Stimulated activated CD4-positive, alpha-beta T cell treated with anti-CD3 and anti-CD28 coated beads, Interleukin-1b, Interleukin-23, amount 100 ng/mL, for 1 hour (primary cell): ENCODE data around the gene EIF3K.
A peak's percentile ranks its signal among the peaks of the same experiment; 100 is the strongest.
"Not testable (repeated sequence)": the region's sequence is repeated elsewhere in the genome, so short reads cannot be mapped to it uniquely, and the experiment has no call there.

Experiments
- DNase-seq, 2 donors: peaks; one replicate each; pipeline ENCODE4 v3.0.0-alpha.2; 2020; ENCODE audit warnings: low read depth in 2 of 2

EIF3K gene

DNA sequence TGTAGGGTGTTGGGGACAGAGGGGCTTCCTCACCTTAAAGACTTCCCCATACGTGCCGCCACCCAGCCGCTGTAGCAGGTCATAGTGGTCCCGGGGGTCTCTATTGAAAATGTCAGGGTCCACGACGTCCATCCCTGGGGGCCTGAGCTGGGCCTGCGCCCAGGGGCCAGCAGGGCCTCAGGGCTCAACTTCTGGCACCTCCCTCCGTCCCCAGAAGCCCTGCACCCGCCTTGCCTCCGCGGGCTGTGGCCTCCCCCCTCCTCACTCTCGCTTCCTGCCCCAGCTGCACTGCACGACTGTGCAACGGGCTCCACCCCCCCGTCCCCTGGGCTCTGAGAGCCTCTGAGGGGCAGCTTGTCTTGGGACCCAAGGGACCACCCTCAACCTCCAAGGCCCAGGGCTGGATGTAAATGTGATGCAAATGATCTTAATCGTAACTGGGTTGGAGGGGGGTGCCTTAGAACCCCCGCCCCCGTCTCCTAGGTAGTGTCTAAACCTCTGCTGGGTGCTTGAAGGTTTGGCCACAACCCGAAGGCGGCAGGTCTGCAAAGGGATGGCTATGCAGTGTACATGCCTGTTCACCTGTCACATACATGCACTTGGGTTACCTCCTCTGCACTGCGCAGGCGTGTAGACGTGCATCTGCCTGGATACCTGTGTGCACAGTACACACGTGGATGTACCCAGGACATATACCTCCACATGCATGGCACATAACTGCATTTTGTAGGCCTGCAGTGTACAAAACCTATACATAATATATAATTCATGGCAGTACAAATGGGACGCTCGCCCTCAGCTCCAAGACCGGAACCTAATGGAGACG, 1.0 kb upstream of the EIF3K start, which contains the start of gene MAP4K1:
Gene MAP4K1, minus strand, starts transcription at position 190 of the 826 bp plus-strand sequence. Its CDS starts 58 bp downstream, at position 132.
- DNase-seq = peak in 1 of 2 donors; percentile 29

- DNase-seq = no peak
These were observed 580 bp downstream of the EIF3K start for GRCh38 chr19:38619361-38620174.

DNA sequence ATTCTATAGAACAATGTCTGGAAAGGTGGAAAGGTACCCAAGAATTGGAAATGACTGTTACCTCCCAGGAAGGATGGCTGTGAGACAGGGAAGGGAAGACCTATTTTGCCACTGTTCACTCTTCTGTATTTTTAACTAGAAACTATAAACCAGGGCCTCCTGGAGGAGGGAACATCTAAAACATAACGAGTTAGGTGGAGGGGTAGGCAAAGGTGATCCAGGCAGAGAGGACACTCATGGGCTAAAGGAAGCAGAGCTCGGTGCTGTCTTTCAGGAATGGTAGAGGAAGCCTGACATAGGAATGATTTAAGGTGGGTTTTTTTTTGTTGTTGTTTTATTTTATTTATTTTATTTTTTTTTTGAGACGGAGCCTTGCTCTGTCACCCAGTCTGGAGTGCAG, 5.8 kb downstream of the EIF3K start:
- DNase-seq = no peak

DNA sequence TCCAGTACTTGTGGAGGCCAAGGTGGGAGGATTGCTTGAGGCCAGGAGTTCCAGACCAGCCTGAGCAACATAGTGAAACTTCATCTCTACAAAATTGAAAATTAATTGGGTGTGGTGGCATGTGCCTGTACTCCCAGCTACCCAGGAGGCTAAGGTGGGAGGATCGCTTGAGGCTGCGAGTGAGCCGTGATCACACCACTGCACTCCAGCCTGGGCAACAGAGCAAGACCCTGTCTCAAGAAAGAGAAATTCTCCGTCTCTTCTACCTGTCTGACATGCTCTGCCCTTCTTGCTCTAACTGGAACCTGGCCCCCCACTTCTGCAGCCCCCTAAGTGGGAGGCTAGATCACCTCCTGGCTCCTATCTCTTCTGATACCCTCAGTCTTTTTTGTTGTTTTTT, 7.4 kb downstream of the EIF3K start:
- no peak for DNase-seq

DNA sequence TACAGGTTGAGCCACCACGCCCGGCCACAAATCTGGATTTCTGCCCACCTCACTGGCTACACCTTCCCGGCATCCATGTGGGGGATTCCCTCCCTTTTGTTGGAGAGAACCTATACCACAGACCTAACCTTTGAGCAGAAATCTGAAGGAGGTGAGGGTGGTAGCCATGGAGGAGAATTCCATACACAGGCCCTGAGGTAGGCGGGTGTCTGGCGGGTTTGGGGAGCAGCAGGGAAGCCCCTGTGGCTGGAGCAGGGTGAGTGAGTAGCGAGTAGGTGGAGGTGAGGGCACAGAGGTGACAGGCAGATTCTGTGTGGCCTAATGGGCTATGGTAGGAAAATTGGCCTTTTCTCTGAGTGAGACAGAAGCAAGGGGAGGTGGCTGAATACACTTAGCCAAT, 10.6 kb downstream of the EIF3K start:
- DNase-seq = no peak

- not testable (repeated sequence) for DNase-seq
These were observed 12.3 kb downstream of the EIF3K start for GRCh38 chr19:38631301-38631700.

- DNase-seq = not testable (repeated sequence)
These were observed 13.0 kb downstream of the EIF3K start for GRCh38 chr19:38631811-38632475.

- no peak for DNase-seq
These were observed 13.7 kb downstream of the EIF3K start for GRCh38 chr19:38632476-38633213.

- peak in 1 of 2 donors; percentile 61 for DNase-seq
These were observed 15.9 kb downstream of the EIF3K start for GRCh38 chr19:38634757-38635482.

- no peak for DNase-seq
These were observed 16.8 kb downstream of the EIF3K start for GRCh38 chr19:38635483-38636399.

DNA sequence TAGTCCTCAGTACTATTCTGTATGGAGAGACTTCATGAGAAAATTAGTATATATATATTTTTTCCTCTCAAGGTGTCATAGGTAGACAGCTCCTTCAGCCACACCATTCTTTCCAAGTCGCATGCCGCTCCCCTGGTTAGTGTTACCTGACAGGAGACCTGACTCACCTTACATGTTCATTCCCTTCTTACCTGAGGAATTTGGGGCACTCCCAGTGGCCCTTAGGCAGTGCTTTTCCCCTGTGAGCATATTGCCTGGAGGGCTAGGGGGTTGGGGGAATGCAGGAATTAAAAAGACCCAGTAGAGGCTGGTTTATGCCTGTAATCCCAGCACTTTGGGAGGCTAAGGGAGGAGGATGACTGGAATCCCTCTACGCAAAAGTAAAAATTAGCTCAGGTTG, 19.5 kb downstream of the EIF3K start:
- DNase-seq = no peak

DNA sequence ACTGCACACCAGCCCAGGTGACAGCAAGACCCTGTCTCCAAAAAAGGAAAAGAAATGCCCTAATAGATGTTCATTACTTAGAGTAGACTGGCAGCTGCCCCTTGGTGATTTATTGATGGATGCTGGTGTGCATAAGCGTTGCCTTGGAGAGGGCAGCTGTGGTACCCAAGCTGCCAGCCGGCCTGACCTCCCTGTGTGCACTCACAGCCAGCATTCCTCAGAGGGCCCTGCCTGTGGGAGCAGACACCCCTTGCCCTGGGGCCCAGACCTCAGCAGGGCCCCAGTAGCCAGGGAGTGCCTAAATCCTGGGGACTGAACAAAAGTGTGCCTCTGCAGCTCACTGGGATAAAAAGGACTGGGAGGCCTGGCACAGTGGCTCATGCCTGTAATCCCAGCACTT, 20.7 kb downstream of the EIF3K start:
- no peak for DNase-seq

DNA sequence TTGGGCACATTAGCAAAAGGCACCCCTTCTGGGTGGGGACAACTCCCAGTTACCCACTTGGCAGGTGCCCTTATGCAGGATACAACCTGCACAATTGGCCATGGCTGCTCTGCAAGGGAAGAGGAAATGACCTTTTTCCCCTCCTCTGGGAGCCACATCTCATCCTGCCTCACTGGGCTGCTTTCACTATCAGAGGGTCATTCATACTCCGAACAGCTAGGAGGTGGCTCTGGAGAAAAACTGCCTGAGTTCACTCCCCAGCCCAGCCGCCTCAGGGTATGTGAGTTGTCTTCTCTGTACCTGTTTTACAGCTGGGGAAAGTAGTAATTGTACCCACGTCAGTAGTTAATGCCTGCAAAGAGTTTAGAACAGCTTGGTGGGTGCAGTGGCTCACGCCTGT, 21.4 kb downstream of the EIF3K start:
- DNase-seq = no peak

DNA sequence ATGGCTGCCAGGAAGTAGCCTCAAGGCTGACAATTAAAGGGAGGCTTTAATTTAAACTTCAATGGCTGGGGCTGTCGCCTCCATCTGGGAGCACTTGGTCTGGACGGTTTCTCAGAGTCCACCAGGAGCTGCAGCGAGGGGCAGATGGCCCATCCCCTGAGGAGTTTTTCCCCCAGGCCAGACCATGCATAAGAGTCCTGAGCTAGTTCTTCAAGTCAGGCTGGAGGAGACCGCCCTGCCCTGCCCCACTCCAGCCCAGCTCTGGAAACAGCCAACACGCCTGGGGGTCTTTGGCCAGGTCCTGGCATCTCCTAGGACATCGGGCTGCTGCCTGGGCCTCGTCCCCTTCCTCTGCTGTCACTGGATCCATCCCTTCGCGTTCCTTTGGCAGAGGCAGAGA, 23.2 kb downstream of the EIF3K start:
- DNase-seq = no peak

- DNase-seq = no peak
These were observed 25.7 kb downstream of the EIF3K start for GRCh38 chr19:38644719-38645118.

GRCh38 chr19:38647368-38647965, 28.5 kb downstream of the EIF3K start, which contains the start of gene ACTN4:
Gene ACTN4 (plus strand): TSS chr19:38647649. CDS start chr19:38647746, 97 bp downstream.
- peak; percentile 99 to 100 for DNase-seq

- no peak for DNase-seq
These were observed 29.2 kb downstream of the EIF3K start for GRCh38 chr19:38647966-38648768.

- no peak for DNase-seq
These were observed 29.8 kb downstream of the EIF3K start for GRCh38 chr19:38648769-38649304.
